DMS79 treated with DMSO at 0.1 percent for 48 hours (cell line): ENCODE data around the gene THAP6.
"Not testable (repeated sequence)": the region's sequence is repeated elsewhere in the genome, so short reads cannot be mapped to it uniquely, and the experiment has no call there.

Experiments used
- DNase-seq: peaks from one replicate; lab custom pipeline; 2025; lab: John Stamatoyannopoulos, UW

THAP6 gene

GRCh38 chr4:75514131-75514948 lies at the start of gene THAP6, which contains the start of gene RCHY1:
THAP6 (plus strand) TSS chr4:75514473; CDS start chr4:75515453, 980 bp downstream.
RCHY1 (minus strand) TSS chr4:75514403; CDS start chr4:75514286, 117 bp downstream.
- peak; percentile 95 for DNase-seq

GRCh38 chr4:75469896-75470295 lies 44.4 kb upstream of the THAP6 start:
- DNase-seq: no peak

- no peak for DNase-seq
These were observed 43.5 kb upstream of the THAP6 start for GRCh38 chr4:75470738-75471137.

- no peak for DNase-seq
These were observed 37.1 kb upstream of the THAP6 start for GRCh38 chr4:75477201-75477600.

DNA sequence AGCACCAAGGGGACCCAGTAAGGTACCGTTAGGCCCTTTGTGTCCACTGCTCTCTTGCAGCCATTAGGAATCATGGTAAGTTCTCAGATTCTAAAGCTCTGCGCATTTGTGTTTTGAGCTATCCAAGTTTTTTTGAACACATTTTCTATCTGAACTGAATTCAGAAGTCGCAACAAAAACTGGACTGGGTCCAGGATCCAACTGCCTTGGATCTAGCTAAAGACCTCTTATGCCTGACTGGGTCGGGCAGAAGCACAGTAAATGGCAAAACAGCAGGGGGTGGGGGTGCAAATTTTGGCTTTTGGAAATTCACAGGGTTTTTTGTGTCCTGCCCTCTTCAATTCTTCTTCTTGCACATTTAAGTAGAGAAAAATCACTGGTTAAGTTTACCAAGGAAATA lies 30.1 kb upstream of the THAP6 start:
- no peak for DNase-seq

GRCh38 chr4:75490155-75490554 lies 24.1 kb upstream of the THAP6 start:
- no peak for DNase-seq

DNA sequence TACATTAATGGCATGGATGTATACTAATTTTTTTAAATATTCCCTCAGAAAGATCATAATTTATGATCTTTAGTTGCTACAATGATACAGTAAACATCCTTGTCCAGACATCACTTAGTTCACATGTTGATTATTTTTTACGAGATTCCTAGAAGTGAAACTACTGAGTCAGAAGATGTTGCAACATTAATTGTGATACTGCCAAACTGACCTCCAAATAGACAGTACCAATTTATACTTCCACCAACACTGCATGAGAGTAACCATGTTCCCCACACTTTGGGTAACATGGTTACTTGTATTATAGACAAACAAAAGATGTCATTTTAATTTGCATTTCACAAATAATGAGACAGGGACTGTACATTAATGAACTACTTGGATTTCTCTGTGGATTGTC lies 19.7 kb upstream of the THAP6 start:
- DNase-seq: no peak

GRCh38 chr4:75495476-75495875 lies 18.8 kb upstream of the THAP6 start:
- DNase-seq: no peak

- no peak for DNase-seq
These were observed 17.9 kb upstream of the THAP6 start for GRCh38 chr4:75496406-75496805.

GRCh38 chr4:75497133-75497532 lies 17.1 kb upstream of the THAP6 start:
- no peak for DNase-seq

DNA sequence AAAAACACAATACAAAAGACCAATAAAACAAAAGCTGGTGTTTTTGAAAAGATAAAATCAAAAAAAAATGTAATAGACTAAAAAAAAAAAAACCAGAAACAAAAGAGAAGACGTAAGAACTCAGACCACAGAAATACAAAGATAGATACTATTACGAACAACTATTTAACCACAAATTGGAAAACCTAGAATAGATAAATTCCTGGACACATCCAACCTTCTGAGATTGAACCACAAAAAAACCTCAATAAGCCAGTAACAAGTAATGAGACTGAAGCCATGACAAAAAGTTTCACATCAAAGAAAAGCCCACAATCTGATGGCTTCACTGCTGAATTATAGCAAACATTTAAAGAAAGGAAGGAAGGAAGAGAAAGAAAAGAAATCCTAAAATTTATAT lies 16.2 kb upstream of the THAP6 start:
- DNase-seq: no peak

DNA sequence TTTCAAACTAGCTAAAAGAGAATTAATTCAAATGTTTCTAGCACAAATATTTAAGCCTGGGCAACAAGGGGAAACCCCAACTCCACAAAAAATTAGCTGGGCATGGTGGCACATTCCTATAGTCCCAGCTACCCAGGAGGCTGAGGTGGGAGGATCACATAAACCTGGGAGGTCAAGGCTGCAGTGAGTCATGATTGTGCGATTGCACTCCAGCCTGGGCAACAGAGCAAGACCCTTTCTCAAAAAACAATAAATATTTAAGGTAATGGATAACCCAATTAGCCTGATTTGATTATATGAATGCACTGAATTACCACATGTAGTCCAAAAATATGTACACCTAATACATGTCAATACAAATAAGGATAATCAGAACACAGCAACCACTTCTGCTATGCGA lies 14.4 kb upstream of the THAP6 start:
- no peak for DNase-seq

DNA sequence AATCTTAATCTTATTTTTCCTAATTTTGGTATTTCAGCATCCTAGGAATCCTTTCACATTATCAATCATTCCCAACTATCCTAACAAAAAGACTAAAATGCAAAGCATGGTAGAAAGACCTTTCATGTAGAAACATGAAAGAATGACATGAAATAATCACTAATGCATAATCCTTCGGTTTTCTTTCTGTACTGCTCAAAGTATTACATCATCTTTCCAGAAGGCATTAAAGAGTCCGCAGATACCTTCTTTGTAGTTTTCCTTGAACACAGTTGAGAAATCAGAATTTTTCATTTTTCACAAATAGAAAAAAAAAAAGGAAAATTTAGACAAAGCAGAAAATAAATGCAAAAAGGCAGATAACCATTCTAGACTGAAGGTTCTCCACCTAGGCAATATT lies 11.6 kb upstream of the THAP6 start:
- DNase-seq: no peak

DNA sequence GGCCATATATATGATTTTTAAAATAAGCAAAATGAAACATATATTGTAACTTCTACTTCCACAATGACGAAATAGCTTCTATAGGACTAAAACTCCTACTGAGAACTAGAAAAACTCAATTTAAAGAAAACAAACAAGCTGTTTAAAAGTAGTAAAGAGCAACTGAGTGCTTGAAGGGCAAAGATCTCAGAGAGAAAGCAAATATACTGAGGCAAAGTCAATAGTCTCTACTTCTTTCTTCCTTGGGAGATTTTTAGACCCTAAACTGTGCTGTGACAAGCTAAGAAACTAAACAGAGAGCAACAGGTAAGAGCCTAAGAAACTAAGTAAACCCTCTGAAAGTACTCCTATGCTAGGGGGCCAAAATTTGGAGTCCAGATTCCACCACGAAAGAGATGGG lies 8.6 kb upstream of the THAP6 start:
- no peak for DNase-seq

- DNase-seq: not testable (repeated sequence)
These were observed 4.7 kb upstream of the THAP6 start for GRCh38 chr4:75509592-75509991.

GRCh38 chr4:75511841-75512240 lies 2.4 kb upstream of the THAP6 start:
- no peak for DNase-seq

DNA sequence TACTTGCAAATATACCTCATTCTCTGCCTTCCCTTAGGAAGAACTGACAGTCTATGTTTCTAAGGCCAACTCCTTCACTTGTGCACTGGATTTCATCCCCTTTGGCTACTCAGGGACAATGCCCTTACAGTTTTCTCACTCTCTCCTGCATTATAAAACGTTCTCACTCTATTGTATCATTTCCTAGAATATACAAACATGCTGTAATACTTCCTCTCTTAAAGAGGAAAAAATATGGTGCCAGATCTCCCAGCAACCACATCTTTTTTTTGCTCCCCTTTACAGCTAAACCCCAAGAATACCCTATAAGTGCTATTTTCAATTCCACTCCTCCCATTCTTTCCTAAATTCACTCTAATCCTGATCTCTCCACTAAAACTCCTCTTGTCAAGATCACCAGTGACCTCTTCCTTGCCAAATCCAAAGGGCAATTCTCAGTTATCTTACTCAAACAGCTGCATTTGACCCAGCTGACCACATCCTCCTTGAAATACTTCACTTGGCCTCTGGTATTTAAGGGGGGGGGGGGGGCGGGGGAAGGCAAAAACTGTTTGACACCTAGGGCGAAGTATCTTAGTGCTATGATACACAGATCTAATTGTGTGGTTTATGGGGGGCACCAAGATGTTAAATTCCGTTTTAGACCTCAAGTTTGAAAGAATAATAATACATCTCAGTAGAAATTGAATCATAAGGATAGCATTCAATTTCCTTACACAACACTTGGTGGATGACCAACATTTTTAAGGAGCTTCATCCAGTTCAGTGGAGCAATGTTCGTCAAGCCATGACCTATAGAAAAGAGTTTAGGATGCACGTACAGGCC lies 1.7 kb upstream of the THAP6 start:
- no peak for DNase-seq

GRCh38 chr4:75513526-75514130 lies 645 bp upstream of the THAP6 start:
- DNase-seq: peak; percentile 57

DNA sequence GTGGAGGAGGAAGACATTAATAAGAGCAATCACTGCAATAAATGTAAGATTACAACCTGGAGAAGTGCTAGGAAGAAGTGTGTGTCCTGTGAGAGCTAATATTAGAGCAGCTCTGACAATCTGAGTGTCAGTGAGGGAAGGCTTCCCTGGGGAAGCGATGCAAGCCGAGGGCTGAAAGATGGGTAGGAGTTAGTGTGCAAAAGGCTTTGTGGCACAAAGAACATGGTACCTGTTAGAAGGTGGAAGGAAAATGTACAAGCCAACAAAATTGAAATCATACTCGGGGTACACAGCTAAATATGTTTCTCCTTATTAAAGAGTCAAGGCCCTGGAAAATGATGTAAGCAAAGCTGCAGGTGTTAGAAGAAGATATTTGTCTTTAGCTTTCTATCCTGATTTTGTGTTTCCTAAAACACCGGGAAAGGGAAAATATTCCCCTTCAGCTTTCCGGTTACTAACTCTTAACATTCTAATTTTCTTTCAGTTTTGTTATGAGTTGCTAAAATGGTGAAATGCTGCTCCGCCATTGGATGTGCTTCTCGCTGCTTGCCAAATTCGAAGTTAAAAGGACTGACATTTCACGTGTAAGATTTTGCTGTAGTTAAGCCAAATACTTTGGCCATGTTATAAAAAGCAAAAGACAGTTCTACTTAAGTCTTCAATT lies 808 bp downstream of the THAP6 start:
- DNase-seq: peak; percentile 63

DNA sequence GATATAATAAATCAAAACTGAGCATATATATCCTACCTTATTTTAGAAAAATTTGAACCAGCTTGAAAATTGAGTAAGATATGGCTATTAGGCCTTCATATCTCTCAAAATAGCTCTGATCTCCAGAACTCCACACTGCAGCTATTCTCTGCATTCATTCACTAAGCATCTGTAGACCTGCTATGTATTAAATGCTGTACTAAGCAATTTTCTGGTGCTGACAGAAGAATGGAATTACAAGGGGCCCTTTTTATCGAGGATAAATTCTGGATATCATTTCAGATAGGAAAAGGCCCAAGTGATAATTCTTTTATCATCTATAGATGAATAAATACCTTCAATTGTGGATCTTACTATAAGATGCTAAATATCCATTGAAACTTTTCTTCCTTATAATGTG lies 1.9 kb downstream of the THAP6 start:
- DNase-seq: no peak

DNA sequence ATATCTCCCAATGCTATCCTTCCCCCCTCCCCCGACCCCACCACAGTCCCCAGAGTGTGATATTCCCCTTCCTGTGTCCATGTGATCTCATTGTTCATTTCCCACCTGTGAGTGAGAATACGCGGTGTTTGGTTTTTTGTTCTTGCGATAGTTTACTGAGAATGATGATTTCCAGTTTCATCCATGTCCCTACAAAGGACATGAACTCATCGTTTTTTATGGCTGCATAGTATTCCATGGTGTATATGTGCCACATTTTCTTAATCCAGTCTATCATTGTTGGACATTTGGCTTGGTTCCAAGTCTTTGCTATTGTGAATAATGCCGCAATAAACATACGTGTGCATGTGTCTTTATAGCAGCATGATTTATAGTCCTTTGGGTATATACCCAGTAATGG lies 5.2 kb downstream of the THAP6 start:
- DNase-seq: not testable (repeated sequence)

GRCh38 chr4:75525086-75525485 lies 10.8 kb downstream of the THAP6 start:
- DNase-seq: no peak
